NOMO-1 (cell line): ENCODE results near the gene COL25A1.
A peak's percentile ranks its signal among the peaks of the same experiment; 100 is the strongest.

ENCODE experiments used
- DNase-seq, 2 experiments: peaks; one replicate each; lab custom pipeline; 2025; ENCODE audit not compliant: unreplicated experiment in 2 of 2; lab: John Stamatoyannopoulos, UW

The COL25A1 gene

DNA sequence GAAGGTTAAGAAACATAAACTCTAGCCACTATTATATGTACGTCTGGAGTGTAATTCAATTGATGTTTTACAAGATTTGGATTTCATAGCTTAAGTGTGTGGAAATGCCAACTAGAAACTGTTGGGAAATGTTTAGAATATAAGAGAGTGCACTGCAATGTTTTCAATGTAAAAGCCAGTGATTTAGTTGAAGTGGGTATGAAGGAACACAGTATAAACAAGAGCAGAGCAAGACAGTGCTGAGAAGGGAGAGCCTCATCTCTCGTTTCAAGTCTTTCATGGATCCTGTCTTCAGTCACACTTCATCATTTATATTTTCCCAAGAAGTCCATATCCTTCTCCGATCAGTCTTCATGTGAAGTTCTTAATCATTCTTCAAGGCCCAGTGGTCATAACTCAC, 375.7 kb downstream of the COL25A1 start:
- DNase-seq: no peak

DNA sequence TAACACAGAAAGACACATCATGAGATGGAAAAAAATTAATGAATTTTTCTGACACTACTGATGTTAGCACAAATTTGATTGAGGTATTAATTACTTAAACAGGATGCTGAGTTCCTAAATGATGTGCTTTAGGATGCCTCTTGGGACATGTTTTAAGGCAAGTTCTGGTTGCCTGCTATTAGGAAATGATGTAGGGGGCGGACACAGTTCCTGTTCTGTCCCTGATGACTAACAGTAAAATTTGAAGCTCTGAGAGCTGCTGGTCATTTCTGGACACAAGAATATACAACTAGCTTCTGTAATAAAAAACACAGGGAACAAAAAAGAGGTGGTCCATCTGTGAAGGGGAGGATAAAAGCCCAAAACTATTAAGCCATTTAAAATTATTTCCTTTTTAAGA, 376.4 kb downstream of the COL25A1 start:
- peak in 1 of 2 experiments; percentile 46 for DNase-seq

DNA sequence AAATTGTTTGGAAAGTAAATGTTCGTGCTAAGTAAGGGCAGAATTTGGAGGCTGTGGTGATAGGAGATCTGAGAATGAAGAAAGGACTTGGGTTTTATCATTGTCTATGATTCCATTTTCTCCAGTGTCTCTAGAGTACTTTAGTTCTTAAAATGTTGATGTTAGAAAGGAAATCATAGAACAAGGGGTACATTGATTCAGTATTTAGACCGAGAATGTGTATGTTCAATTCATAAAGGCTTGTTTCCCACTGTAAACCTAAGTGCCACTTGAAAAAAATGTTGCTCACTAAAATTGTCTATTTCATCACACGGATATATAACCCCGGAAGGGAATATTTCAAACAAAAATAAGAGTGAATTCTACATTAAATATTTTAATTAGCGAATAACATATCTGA, 380.3 kb downstream of the COL25A1 start:
- DNase-seq: no peak

DNA sequence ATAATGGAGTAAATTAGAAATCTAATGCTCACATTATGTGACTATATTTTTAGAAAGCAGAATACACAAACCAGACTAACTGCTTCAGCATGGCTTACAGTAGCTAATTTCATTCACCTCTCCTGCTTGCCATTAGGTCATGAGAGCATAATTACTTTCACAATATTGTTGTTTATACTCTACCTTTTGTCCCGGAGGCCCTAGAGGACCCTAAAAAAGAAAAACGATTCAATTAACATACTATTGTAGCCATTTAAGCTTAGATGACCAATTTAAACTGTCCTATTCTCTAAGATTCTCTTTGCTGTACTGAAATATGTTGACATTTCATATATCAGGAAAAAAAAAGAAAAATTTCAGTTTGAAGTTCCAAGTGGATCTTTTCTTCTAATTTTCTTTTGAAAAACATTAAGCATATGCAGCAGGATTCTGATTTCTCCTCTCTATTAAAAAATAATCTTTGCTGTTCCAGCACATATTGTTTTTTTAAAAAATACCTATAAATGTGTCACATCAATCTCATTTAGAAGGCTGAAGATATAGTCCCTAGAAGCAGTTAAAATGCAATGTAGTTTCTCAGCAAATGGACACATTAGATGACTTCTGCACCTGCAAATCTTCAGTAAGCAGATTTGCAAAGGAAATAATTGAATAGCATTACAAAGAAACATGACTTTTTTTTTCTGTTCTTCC, 381.9 kb downstream of the COL25A1 start:
- no peak for DNase-seq

DNA sequence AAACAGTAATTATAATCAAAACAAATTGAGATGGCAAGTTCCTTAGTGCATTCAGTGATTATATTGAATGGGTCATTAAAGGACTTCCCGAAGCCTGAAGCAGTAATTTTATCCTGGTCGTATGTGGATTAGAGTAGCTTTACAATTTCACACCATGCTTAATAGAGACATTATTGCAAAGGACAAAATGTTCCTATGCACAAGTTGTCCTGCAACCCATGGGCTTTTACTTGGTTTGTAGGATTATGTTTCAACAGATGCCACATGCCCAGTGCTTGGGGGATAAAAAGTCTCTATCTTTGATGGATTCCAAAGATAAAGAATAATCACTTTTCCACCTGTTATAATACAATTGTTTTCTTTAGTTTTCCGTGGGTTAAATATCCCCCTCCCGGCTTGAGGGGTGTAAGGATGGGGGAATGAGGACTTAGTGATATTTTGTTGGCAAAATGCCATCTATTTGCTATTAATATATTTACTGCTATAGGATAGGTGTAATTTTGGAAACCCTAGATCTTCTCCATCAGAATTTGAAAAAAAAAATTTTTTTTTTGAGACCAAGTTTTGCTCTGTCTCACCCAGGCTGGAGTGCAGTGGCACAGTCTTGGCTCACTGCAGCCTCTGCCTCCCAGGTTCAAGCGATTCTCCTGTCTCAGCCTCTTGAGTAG, 383.1 kb downstream of the COL25A1 start:
- DNase-seq: no peak

DNA sequence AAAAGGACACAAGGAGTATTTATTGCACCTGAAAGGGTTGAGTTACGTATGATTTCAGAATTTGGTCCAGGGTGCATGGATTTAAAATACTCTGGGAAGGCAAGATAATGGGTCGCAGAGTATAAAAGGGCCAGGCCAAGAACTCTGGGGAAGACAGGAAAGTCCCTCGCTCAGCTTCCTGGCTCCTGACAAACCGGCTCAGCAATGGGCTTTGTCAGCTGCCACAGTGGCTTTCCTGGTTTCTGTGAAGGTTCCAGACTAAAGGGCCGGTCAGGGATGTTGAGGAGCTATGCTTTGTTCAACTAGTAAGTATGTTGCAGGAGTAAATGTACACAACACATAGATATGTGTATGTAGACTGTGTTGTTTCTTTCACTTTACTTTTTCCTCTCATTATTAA, 385.2 kb downstream of the COL25A1 start:
- DNase-seq: no peak

DNA sequence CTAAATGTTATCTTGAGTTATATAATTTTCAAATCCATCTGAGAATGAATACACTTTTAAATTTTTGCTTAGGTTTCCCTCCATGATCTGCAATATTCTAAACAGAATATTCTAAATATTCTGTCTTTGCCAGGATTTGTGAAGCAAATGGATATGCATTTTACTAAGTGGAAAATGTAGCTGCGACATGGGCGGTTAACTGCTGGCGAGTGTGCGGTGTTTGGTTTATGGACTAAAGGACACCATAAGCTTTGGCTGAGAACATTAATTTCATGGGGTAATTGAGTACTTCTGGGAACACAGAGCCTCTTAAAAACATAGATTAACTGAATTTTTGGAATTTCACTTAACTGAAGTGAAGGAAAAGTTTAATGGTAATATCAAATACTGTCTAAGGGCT, 385.8 kb downstream of the COL25A1 start:
- no peak for DNase-seq

DNA sequence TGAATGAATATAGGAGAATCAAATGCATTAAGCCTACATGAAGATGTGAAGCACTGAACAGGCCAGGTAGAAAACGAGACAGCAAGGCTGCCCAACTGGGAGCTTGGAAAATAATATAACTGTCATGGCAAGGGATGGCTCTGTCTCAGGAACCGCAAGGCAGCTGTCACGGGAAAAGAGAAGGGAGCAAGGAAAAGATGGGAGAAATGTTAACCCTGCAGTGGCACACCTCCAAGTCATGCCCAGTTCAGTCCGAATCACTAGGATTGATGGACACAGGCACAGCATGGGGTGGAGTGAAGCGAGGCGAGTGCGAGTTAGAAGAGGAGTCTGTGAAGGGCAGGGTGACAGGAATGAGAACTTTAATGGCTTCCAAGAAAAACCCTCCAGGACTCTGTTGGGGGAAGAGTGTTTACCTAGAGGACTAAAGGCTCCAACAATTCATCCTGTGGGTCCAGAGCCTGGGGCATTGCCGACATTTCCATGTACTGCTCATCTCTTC, 395.5 kb downstream of the COL25A1 start:
- DNase-seq: no peak

DNA sequence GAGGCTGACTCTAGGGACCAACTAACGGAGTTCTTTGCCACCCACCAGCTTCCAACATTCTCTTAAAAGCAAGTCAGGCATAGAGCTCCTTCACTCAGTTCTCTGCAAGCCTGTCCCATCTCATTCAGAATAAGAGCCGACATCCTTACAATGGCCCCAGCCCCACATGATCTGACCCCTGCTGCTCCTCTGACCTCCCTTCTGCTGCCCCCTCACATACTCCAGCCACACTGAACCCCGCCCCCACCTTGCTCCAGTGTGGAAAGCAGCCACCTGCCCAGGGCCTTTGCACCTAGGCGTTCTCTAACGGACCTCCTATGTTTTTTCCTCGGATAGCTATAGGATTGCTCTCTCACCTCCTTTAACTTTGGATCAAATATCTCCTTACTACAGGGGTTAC, 396.5 kb downstream of the COL25A1 start:
- no peak for DNase-seq

DNA sequence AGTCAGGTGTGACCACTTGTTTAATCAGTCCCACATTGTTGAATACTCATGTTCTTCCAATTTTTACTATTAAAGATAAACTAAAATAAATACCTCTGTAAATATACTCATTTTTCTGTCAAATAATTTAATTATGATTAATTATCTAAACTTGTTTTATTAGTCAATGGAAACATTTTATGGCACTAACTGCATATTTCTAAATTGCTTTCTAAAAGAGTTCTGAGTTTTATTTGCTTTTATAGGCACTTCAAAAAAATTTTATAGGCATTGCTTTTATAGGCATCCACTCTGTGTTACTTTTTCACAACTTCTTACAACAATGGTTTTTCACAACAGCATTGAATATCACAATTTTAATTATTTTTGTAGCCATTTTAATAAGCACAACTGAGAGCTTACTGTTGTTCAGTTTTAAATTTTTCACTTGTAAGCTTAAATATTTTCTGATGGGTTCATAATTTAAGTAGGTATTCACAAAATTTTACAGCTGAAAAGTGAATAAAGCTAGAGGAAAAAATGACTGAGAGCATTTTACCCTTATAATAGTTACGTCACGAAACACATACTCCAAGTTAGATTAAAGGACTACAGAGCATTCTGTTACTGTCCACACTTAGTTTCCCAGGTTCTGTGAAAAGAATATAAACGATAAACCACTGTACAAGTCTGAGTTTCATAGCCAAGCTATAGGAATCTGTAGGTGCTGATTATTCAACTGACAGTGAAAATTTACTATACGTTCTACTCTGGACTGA, 398.8 kb downstream of the COL25A1 start:
- no peak for DNase-seq

DNA sequence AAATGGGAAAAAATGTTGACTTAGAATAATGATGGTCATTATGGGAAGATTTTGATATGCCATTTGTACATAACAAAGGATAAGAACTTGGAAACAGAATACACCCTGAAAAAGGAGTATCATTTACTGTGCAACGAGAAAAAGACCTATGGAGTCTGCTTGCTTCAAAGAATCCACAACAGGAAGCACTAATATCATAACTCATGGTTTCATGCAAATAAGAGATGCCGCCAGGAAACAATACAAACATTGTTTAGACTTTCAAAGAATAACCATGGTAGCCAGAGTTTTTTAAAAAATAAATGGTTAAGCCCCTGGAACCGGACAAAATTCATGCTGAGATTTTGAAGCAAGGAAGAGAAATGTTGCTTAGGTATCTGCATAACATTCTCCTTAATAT, 399.7 kb downstream of the COL25A1 start:
- DNase-seq: no peak

DNA sequence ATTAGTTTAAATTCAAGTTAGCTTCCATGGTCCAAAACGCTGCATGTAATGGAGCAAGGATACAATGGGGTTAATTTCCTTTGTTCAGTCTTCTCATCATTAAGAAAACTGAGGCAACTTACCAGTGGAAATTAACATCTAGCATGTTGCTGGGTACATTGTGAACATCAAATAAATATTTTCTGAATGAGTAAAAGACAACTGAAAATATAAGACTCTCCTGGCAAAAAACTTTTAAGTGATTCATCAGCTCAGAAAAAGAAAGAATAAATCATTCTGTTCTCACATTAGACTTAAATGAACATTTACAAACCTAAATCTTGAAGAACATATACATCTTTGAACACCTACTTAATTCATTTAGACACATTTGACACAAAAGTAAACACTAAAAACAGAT, 401.2 kb downstream of the COL25A1 start:
- DNase-seq: no peak

DNA sequence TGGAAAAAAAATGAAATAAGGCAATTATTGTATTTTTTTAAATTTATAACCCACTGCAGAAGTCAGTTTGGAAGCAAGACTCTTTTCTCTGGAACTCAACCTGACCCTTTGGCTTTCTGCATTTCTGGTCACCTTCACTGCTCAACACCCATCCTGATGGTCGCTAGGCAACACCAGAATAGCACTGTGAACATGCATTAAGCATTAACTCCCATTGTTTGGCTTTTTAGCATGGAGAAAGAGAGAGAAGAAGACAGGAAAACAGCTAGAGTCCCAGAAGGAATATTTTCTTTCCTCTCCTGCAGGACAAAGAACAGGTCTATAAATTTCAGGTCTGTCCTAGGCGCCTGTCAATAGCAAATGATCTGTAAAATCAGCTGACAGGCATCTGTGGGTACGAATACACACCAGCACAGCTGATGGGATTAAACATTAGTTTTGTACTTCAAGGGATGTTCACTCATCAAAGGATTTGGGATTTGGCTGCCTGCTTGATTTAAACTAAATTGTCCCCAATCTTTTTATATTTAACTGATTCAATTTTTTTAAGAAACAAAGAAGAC, 402.4 kb downstream of the COL25A1 start:
- DNase-seq: no peak

DNA sequence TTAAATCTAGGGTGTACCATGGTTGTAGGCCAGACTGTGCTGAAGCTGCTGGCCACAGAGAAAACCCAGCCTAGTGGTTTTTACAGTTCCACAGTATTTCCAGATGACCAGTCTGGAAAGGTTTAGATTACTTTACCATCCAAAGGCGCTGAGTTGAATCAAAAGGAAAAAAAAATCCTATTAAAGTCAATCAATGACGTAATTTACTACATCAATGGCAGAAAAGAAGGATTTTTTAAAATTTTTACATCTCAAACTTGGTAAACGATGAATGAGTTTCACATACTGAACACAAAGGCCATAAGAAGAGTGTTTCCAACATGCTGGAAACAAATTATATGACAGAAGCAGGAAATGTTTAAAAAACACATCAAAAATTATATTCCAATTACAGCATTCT, 409.0 kb downstream of the COL25A1 start:
- DNase-seq: no peak

DNA sequence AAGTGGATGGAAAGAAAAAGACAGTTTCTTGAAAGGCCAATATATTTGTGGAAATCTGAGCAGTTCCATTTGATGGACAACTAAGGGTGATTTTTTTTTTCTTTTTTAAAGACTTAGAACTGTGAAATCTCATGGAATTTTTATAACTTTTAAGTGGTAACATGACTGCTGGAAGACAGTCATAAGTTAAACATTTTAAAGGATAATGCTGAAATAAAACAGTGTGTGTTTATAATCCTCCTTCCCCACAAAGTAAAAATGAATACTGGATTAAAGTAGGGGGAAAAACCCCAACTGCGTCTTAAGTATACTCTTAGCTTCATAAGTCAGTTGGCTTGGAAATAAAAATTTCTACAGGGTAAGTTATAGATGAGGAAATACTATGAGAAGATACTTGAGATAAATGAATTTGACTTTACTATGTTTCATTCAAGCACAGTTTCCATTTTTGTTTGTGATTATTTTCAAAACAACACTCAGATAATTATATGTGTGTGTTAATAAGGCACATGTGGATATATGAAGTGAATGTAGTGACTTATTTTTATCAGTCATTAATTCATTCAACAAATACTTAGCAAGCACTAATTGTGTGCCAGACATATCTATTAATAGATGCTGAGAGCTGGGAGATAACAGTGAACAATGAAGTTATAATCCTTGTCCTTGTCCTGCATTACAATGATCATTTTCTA, 410.4 kb downstream of the COL25A1 start:
- no peak for DNase-seq

DNA sequence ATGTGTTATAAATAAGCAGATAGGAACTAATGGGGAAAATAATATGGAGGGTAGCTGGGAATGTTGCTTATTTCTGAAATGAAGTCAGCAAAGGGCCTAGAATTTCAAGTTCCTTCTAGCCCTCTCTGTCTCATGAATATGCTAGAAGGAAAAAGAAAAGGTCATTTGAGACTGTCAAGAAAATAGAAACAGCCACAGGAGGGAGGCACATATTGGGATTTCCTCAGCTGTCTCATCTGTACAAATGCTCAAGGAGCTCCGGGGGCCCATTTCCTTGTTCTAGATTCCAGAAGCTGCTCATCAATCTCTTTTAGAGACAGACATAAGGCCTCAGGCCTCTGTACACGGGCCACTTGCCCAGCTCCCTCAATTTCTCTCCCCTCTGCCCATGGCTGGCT, 412.0 kb downstream of the COL25A1 start:
- DNase-seq: no peak

DNA sequence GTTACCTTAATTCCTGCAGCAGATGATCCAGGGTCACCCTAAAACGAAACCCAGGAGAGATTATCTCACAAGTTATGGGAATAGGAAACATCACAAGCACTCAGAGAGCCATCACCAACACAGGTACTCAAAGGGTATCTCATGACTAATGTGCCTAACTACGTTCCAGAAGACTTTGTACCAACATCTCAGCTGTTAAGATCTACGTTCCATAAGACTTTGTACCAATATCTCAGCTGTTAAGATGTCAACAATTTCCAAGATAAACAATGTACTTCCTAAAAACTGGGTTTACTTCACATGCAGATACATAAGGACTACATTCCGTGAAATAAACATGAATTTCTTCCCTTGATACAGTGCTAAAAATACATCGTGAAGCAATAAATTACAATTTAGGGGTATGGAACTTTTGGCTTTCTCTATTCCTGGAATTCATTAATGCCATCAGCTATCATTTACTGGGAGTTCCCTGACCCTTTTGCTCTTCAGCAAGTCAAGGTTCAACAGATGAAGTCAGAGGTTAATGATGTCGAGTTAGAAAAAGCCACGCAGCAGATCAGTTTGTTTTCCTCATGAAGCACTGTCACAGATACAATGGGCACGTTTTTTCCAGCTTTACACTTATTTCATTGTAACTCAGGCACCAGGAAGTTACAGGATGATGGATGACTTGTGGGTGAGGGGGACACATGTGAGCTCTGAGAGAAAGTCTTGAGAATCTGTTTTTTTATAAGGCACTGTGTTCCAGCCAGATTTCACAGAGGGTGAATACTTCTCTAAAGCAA, 412.6 kb downstream of the COL25A1 start:
- DNase-seq: no peak

DNA sequence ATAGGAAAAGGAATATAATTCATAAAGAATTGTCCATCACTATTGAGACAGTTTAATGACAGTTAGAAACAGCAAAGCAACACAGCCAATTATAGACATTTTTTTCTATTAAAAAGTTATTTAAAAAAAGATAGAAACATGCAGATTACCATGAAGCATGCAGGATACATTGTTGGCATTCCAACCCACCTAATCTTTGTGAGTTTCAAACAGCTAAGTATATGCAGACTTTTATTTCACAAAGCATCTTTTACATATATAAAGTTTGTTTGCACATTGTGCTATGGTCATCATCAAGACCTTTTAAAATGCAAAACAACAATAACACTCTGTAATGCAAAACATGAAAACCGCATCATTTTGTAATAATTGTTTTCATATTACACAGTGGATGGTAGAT, 413.7 kb downstream of the COL25A1 start:
- DNase-seq: no peak

DNA sequence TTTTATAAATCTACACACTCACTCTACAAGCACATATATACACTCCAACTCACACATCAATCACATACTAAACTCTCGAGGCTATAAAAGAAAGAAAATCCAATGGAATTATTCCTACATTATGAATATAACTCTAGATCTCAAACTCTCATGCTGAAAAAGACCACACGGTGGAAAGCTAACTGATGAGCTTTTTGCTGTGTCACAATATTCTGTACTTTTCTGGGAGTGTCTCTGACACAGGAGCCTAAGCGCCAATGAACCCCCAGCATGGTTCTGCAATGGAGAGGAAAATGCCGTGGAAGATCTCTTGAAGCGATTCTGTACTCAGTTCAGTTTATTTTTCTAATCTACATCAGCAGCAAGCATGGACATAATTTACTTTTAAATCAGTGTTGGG, 415.4 kb downstream of the COL25A1 start:
- no peak for DNase-seq

DNA sequence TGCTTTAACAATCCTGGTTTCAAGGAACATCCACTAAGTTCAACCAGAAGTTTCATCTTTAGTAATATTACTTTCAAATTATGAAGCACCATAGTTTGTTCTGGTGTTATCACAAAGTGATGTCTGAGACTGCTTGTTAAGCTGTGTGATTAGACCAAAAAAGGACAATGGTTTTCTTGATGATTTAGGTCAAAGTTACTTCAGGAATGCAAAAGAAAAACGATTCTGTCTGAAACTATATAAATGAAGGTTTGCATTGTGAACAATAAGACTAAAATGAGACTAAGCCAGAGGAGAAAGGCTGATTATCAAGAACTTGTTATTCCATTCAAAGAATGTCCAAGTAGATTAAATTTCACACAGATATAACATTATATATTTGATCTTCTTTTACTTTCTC, 417.2 kb downstream of the COL25A1 start:
- DNase-seq: no peak
